Measurements from ENCODE around the gene SPN.
A peak's percentile ranks its signal among the peaks of the same experiment; 100 is the strongest.
"Not testable (repeated sequence)": the region's sequence is repeated elsewhere in the genome, so short reads cannot be mapped to it uniquely, and the experiment has no call there.

SPN gene

DNA sequence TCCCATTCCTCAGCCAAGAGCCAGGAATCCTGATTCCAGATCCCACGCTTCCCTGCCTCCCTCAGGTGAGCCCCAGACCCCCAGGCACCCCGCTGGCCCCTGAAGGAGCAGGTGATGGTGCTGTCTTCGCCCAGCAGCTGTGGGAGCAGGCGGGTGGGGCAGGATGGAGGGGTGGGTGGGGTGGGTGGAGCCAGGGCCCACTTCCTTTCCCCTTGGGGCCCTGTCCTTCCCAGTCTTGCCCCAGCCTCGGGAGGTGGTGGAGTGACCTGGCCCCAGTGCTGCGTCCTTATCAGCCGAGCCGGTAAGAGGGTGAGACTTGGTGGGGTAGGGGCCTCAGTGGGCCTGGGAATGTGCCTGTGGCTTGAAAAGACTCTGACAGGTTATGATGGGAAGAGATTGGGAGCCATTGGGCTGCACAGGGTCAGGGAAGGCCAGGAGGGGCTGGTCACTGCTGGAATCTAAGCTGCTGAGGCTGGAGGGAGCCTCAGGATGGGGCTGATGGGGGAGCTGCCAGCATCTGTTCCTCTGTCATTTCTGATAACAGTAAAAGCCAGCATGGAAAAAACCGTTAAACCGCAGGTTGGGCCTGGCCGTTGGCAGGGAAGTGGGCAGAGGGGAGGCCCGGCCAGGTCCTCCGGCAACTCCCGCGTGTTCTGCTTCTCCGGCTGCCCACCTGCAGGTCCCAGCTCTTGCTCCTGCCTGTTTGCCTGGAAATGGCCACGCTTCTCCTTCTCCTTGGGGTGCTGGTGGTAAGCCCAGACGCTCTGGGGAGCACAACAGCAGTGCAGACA lies at the start of gene SPN:
SPN (plus strand) TSS at position 232 of the 791 bp plus-strand sequence; CDS start at position 714, 482 bp downstream.
- no peak for DNase-seq (ENCODE audit: low spot score)

DNA sequence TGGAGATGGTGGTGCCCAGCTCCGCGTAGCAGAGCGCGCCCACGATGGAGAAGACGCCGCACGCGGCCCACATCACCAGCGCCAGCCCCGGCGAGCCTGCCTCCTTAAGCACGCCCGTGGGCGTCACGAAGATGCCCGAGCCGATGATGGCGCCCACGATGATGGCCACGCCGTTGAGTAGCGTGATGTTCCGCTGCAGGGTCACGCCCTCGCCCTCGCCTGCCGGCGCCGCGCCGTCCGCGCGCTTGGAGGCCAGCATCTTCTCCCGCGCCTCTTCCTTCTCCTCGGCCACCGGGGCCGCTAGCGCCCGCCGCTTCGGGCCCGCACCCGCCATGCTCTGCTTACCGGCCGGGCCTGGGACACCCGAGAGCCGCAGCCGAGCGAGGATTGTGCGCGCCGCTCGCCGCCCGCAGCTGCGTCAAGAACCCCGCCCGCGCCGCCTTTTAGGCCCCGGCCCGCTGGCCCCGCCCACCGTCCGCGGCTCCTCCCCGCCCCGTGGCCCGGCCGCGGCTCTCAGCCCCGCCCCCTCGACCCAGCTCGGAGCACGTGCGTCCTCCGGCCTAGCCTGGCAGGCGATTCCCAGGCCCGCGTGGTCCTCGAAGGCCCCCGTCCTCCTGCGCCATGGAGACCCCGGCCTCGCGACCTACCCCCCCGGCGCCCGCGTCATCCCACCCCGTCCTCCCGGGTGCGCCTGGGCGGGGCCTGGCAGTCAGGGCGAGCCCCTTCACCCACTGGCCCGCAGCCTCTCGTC lies 49.6 kb upstream of the SPN start:
- peak; percentile 77 for DNase-seq (ENCODE audit: low spot score)

- DNase-seq (ENCODE audit: low spot score) = not testable (repeated sequence)
Observed at GRCh38 chr16:29614691-29615314, 48.2 kb upstream of the SPN start.

- DNase-seq (ENCODE audit: low spot score) = not testable (repeated sequence)
Observed at GRCh38 chr16:29616127-29616526, 46.9 kb upstream of the SPN start.

DNA sequence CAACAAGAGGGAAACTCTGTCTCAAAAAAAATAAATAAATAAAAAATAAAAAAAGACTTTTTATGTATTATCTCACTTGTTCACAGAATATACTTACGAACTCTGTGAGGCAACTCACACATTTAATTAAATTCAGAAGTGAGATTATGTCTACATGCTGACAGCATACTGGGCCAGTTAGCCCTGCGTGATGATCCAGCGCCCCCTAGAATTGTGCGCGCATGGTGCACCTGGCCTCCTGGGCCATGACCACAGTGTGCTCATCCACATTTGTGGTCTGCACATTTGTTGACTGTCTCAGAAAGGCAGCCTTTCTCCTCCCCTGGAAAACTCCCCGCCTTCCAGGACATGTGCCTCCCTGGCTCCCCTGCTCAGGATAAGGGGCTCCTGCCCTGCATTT lies 42.5 kb upstream of the SPN start:
- DNase-seq (ENCODE audit: low spot score) = not testable (repeated sequence)

DNA sequence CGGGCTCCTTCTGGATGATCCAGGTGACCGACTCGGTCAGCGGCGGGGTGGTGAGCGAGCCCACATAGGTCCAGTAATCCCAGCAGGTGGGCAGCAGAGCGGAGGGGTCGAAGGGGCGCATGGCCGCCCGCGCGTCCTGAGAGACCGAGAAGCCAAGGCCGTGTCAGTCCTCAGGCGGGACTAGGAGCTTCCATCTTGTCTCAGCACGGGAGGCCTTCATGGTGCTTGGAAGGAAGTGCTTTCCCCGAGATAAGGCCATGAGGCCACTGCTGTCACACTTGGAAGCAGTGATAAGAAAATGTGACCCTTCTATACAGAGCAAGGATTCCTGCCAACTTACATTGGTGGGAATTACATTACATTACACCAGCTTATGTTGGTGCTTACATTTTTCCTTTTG lies 40.3 kb upstream of the SPN start:
- DNase-seq (ENCODE audit: low spot score) = not testable (repeated sequence)

- DNase-seq (ENCODE audit: low spot score) = not testable (repeated sequence)
Observed at GRCh38 chr16:29623253-29623652, 39.8 kb upstream of the SPN start.

- not testable (repeated sequence) for DNase-seq (ENCODE audit: low spot score)
Observed at GRCh38 chr16:29625114-29625513, 37.9 kb upstream of the SPN start.

DNA sequence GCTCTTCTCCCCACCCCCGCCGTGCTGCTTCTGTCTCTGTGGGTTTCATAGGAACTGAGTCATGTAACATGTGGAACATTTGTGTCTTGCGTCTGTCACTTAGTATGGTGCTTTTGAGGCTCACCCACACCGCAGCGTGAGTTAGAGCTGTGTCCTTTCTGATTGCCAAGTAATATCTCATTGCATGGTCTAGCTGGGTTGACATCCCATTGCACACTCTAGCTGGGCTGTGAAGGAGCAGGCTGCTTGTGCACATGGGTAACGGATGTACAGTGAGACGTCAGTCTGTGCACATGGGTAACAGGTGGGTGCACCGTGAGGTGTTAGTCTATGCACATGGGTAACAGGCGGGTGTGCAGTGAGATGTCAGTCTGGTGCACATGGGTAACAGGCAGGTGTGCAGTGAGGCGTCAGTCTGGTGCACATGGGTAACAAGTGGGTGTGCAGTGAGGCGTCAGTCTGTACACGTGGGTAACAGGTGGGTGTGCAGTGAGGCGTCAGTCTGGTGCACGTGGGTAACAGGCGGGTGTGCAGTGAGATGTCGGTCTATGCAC lies 36.2 kb upstream of the SPN start:
- not testable (repeated sequence) for DNase-seq (ENCODE audit: low spot score)

- DNase-seq (ENCODE audit: low spot score) = not testable (repeated sequence)
Observed at GRCh38 chr16:29627661-29628075, 35.4 kb upstream of the SPN start.

- not testable (repeated sequence) for DNase-seq (ENCODE audit: low spot score)
Observed at GRCh38 chr16:29628707-29629106, 34.3 kb upstream of the SPN start.

- not testable (repeated sequence) for DNase-seq (ENCODE audit: low spot score)
Observed at GRCh38 chr16:29629318-29629717, 33.7 kb upstream of the SPN start.

GRCh38 chr16:29631658-29632057 lies 31.4 kb upstream of the SPN start:
- DNase-seq (ENCODE audit: low spot score) = not testable (repeated sequence)

- not testable (repeated sequence) for DNase-seq (ENCODE audit: low spot score)
Observed at GRCh38 chr16:29635902-29636301, 27.1 kb upstream of the SPN start.

GRCh38 chr16:29636368-29636767 lies 26.7 kb upstream of the SPN start:
- DNase-seq (ENCODE audit: low spot score) = not testable (repeated sequence)

DNA sequence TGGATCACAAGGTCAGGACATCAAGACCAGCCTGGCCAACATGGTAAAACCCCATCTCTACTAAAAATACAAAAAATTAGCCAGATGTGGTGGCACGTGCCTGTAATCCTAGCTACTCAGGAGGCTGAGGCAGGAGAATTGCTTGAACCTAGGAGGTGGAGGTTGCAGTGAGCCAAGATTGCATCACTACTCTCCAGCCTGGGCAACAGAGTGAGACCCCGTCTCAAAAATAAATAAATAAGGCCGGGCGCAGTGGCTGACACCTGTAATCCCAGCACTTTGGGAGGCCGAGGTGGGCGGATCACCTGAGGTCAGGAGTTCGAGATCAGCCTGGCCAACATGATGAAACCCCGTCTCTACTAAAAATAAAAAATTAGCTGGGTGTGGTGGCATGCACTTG lies 24.3 kb upstream of the SPN start:
- not testable (repeated sequence) for DNase-seq (ENCODE audit: low spot score)

GRCh38 chr16:29641561-29641960 lies 21.5 kb upstream of the SPN start:
- DNase-seq (ENCODE audit: low spot score) = no peak

DNA sequence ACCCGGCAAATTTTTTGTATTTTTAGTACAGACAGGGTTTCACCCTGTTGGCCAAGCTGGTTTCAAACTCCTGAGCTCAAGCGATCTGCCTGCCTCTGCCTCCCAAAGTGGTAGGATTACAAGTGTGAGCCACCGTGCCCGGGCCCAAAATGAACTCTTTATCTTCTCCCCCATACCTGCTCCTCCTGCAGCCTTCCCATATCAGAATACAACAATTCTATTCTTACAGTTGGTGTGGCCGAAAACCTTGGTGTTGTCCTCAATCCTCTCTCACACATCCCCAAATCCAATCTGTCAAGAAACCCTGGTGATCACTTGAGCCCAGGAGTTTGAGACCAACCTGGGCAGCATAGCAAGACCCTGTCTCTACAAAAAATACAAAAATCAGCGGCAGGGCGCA lies 19.5 kb upstream of the SPN start:
- no peak for DNase-seq (ENCODE audit: low spot score)

DNA sequence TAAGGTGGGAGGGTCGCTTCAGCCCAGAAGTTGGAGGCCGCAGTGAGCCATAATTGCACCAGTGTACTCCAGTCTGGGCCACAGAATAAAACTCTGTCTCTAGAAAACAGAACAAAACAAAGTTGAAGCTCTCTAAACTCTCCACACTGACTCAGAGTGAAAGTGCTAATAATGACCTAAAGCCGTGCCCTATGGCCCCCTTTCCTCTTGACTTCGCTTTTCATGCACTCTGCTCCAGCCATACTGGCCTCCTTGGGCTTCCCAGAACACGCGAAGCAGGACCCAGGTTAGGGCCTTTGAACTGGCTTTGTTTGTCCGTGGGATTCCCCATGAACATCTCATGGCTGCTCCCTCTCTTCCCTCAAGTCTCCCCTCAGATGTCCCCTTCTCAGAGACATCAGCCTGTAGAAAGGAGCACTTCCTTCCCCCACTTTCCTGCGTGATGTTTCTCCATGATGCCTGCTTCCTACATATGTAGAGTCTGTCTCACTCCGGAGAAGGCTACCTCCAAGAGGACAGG lies 18.6 kb upstream of the SPN start:
- DNase-seq (ENCODE audit: low spot score) = no peak

DNA sequence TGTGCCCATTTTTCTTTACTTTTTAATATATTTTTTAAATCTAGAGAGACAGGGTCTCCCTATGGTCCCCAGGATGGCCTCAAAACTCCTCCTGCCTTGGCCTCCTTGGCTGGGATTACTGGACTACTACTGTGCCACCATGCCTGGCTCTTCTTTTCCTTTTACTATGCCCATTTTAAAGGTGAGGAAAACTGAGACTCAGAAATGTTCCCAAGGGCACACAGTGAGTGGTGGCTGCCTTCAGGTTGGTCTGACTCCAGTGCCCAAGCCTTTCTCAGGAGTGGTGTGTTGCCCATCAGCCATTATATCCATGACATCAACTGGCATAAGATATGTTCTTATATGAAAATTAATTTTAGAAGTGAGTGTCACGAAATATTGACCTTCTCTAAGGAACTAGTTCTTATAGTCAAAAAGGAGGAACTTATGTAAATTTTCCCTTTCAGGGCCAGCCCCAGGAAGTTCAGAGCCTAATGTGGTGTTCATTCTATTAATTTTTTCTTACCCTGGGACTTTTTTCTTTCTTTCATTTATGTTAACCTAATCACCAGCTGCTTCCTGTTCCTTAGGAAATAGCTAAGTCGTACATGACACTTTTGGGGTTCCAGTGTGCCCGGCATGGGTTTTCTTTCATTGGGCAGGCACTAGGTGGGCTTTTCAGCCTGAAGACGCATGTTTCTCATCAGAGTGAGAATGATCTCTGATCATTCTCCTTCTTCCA lies 17.9 kb upstream of the SPN start:
- DNase-seq (ENCODE audit: low spot score) = no peak

DNA sequence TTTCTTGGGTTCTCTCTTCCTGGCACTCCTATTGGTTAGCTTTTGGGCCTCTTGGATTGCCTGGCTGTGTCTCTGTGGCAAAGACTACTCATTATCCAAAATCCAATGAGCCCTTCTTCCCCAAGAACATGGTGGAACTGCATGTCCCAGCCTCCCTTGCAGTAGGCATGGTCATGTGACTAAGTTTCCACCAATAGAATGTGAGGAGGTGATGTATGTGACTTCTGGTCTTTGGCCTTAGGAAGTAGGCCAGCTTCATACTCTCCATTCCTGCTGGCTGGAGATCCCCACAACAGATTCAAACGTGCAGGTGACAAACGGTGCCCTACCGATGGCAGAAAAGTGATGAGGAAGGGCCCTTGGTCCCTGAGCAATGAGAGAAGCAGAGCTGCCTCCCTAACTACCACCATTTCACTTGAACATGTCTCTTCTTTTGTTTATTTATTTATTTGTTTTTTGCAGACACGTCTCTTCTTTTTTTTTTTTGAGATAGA lies 17.3 kb upstream of the SPN start:
- DNase-seq (ENCODE audit: low spot score) = no peak

Data from putamen (tissue), 1 donor.